HUES6 (cell line): ENCODE results near the gene LRRC32.

Experiments
- H3K27ac ChIP-seq: 2 replicates; pipeline ENCODE4 v1.7.0; 2013; ENCODE audit warnings: low read depth, mild to moderate bottlenecking, low read length, inconsistent platforms
- H3K27me3 ChIP-seq: 2 replicates; pipeline ENCODE4 v1.6.1; 2013; ENCODE audit warnings: low read length; ENCODE audit not compliant: control insufficient read depth, insufficient read depth
- H3K36me3 ChIP-seq: 2 replicates; pipeline ENCODE4 v1.6.1; 2013; ENCODE audit warnings: low read length; ENCODE audit not compliant: control insufficient read depth, insufficient read depth
- H3K4me1 ChIP-seq: 2 replicates; pipeline ENCODE4 v1.6.1; 2013; ENCODE audit warnings: low read length; ENCODE audit not compliant: control insufficient read depth, insufficient read depth
- H3K4me3 ChIP-seq: 2 replicates; pipeline ENCODE4 v1.5.1; 2013; ENCODE audit warnings: low read depth, low read length
- H3K9ac ChIP-seq: one replicate; pipeline ENCODE4 v1.6.1; 2013; ENCODE audit warnings: mild to moderate bottlenecking, low read length
- H3K9me3 ChIP-seq: 2 replicates; pipeline ENCODE4 v1.6.1; 2013; ENCODE audit warnings: low read depth, low read length; ENCODE audit not compliant: control insufficient read depth, insufficient read depth

LRRC32 gene

DNA sequence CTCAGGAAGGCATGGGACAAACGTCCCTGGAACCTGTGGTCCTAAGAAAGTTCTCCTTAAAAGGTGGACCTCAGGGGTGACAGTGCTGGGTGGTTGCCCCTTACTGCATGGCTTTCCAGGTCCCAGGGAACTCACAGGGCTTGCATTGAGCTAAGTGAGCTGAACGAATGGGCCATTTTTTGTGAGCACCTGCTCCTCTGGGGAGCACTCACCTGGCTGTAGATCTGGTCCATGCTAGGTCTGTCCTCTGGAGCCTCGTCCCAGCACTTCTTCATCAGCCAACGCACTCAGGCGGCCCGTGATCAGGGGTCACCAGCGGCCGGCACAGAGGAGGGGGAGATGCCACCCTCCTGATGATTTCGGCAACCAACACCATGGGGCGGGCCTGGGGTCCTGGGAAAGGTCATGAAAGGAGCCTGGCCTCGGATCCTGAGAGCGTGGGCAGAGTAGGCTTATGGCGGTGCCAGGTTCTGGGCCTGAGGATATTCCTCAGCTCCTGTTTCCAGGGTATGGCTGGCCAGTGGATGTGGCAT, 36.8 kb upstream of the LRRC32 start:
- no peak overlapping the region for H3K4me3 ChIP-seq
- peaks cover 4% of the 10 kb centered on the region; the same call in 1 of the 2 replicates for H3K9me3 ChIP-seq
- no peaks in the 10 kb centered on the region for H3K36me3 ChIP-seq
- no peak overlapping the region for H3K9ac ChIP-seq
- H3K4me1 ChIP-seq, result peaks cover 18% of the 10 kb centered on the region
- H3K27me3 ChIP-seq, result no peaks in the 10 kb centered on the region
- H3K27ac ChIP-seq, result no peak overlapping the region

DNA sequence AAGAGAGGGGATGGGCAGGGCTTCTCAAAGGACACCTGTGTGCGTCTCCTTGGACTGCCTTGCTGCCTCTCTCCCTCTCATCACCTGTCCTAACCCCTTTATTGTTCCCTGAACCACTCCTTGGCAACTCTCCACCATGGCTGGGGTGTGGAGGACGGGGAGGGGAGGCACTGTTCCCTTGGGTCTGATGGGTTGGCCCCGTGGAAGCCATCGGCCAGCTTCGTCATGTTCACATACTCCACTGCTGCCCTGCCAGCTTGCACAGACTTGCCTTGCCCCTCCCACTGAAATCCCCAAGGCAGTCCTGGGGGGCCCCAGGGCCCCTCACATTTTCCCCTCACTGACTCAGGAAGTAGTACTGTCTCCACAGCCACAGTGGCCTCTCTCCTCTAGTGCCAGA, 36.1 kb upstream of the LRRC32 start:
- Histone ChIP-seq H3K9ac (no peak overlapping the region), H3K4me3 (no peak overlapping the region), H3K4me1 (peaks cover 24% of the 10 kb centered on the region), H3K36me3 (no peaks in the 10 kb centered on the region), H3K27ac (no peak overlapping the region), H3K27me3 (no peaks in the 10 kb centered on the region), H3K9me3 (peaks cover 4% of the 10 kb centered on the region; the same call in 1 of the 2 replicates)

DNA sequence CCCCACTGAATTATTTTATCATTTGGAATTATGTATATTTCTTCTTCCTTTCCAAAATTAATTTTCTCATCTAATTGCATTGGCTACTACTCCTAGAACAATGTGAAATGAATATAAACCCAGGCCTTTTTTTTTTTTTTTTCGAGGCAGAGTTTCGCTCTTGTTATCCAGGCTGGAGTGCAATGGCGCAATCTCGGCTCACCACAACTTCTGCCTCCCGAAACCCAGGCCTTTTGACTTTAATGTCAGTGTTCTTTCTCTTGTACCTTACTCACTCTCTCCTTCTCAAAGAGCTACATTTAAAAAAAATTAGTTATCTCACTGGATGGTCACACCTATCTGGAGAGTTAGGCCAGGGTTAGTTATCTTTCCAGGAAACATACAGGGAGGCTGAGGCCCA, 35.3 kb upstream of the LRRC32 start:
- Histone ChIP-seq H3K9me3 (peaks cover 4% of the 10 kb centered on the region; the same call in 1 of the 2 replicates), H3K27ac (no peak overlapping the region), H3K4me3 (no peak overlapping the region)

DNA sequence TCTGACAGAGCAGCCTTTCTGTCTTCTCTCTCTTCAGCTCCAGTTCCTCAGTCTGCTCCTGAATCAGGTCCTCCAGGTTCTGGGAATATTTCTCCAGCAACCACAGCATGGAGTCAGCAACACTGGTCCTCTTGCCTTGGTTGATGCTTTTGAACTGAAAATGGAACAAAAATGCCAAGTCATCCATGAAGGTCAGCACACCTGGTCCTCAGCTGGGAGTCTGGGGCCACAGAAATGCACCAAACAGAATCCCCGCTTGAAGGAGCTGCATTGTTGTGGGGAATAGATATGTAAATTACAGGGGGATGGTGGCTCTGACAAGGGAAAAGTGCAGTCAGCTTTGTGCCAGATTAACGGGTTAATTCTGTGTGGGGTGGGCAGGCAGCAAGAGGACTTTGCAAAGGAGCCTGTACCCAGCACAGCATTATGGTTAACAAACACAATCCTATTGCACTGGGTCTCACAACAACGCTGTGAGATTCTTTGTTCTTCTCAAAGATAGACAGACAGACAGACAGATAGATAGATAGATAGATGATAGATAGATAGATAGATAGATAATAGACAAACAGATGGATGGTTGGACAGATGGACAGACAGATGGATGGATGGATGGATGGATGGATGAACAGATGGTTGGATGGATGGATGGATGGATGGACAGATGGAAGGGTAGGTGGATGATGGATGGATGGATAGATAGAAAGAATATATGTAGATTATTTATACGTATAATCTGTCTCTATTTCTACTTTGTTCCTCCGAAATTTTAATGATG, 33.8 kb upstream of the LRRC32 start:
- Histone ChIP-seq H3K4me1 (peaks cover 40% of the 10 kb centered on the region), H3K36me3 (no peaks in the 10 kb centered on the region), H3K9ac (no peak overlapping the region), H3K27ac (peak overlapping the region; percentile 26), H3K27me3 (no peaks in the 10 kb centered on the region), H3K4me3 (no peak overlapping the region), H3K9me3 (peaks cover 4% of the 10 kb centered on the region; the same call in 1 of the 2 replicates)

More for the DNA sequence above, 35.3 kb upstream of the LRRC32 start:
- Histone ChIP-seq H3K36me3 (no peaks in the 10 kb centered on the region), H3K4me1 (peaks cover 31% of the 10 kb centered on the region), H3K9ac (no peak overlapping the region), H3K27me3 (no peaks in the 10 kb centered on the region)

DNA sequence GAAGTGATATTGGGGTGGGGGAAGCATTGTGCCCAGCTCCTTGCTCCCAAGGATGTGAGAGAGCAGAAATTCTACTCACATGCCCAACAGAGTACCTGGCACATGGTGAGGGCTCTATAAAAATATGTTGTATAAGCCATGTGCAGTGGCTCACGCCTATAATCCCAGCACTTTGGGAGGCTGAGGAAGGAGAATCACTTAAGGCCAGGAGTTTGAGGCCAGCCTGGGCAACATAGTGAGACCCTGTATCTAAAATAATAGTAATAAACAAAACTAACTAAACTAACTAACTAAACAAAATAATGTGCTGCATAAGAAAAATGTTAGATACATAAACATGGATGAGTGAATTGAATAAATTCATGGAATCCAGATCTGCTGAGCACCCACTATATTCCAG, 33.2 kb upstream of the LRRC32 start:
- peaks cover 42% of the 10 kb centered on the region for H3K4me1 ChIP-seq
- H3K27ac ChIP-seq, result peak overlapping the region; percentile 26
- H3K9me3 ChIP-seq, result peaks cover 4% of the 10 kb centered on the region; the same call in 1 of the 2 replicates
- no peak overlapping the region for H3K9ac ChIP-seq
- H3K4me3 ChIP-seq, result no peak overlapping the region
- H3K36me3 ChIP-seq, result no peaks in the 10 kb centered on the region
- H3K27me3 ChIP-seq, result no peaks in the 10 kb centered on the region

- Histone ChIP-seq H3K27ac (no peak overlapping the region), H3K9me3 (peaks cover 4% of the 10 kb centered on the region; the same call in 1 of the 2 replicates), H3K9ac (no peak overlapping the region), H3K4me1 (peaks cover 47% of the 10 kb centered on the region), H3K36me3 (no peaks in the 10 kb centered on the region), H3K4me3 (no peak overlapping the region), H3K27me3 (no peaks in the 10 kb centered on the region)
Measured at GRCh38 chr11:76702336-76703128, 32.0 kb upstream of the LRRC32 start.

DNA sequence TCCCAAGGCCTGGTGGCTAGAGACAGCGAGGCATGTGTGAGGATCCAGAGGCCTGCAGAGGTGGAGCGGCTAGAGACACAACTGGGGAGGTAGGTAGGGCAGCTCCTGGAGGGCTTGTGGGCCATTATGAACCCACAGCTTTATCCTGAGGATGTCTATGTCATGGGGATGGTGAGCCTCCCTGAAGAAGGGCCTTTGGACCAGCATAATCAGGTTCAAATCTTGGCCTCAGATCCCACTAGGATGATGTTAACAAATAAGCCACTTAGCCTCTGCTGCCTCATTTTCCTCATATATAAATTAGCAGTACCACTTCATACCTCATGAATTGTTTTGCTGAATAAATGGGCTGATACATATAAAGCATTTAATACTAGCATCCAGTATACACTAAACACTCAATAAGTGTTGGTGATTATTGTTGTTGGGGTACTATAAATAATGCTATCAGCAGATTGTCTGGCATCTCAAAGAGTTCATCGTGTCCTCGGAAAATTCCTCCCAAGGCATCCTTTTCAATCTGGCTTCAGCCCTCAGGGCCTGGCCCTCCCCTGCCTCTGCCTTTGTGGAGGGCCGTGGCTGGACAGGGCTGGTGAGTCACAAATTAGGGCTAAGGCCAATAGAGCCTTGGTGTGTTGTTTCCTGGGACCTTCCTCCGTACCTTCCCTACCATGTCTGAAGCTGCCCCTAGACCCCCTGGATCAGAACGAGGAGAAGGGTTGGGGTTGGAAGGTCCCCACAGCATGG, 30.9 kb upstream of the LRRC32 start:
- no peak overlapping the region for H3K27ac ChIP-seq
- H3K4me3 ChIP-seq, result no peak overlapping the region
- H3K36me3 ChIP-seq, result no peaks in the 10 kb centered on the region
- peaks cover 4% of the 10 kb centered on the region; the same call in 1 of the 2 replicates for H3K9me3 ChIP-seq
- H3K4me1 ChIP-seq, result peaks cover 47% of the 10 kb centered on the region
- no peak overlapping the region for H3K9ac ChIP-seq
- H3K27me3 ChIP-seq, result no peaks in the 10 kb centered on the region

DNA sequence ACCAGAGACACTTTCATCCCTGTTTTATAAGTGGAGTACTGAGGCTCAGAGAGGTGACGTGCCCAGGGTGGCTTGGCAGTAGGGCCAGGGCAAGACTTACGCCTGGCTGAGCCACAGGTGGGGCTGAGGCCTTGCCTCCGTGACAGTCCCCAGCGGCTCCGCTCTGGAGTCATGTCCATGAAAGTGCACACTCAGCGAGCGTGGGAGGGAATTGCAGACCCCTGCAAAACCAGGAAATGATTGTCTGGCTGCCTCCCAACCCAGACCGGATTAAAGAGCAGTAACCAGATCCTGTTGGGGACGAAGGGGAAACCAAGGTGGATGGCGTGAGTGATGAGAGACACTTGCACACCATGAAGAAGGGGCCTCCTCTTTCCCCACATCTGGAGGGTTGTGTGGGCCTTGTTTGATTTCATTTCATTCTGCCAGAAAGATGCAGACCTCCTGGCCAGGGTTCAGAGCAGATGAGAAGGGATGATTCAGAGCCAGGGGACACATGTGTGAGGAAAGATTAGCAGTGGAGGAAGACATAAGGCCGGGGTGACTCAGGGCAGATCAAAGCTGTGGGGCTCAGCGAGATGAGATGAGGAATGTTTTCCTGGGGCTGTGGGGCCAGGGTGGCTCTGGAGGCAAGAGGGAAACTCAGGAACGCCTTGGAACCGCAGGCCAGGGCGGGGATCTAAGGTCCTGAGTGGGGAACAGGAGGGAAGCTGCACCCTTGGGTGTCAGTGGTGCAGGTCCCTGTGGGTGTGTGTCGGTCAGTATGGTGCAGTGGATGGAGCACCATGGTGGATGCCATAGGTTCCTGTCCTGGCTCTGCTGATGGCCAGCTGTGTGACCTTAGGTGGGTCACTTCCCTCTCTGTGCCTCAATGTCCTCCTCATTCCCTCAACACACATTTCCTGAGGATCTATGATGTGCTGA, 29.9 kb upstream of the LRRC32 start:
- Histone ChIP-seq H3K9me3 (peaks cover 3% of the 10 kb centered on the region; the same call in 1 of the 2 replicates), H3K9ac (no peak overlapping the region), H3K4me3 (no peak overlapping the region), H3K27ac (no peak overlapping the region), H3K36me3 (no peaks in the 10 kb centered on the region), H3K4me1 (peaks cover 47% of the 10 kb centered on the region), H3K27me3 (no peaks in the 10 kb centered on the region)

DNA sequence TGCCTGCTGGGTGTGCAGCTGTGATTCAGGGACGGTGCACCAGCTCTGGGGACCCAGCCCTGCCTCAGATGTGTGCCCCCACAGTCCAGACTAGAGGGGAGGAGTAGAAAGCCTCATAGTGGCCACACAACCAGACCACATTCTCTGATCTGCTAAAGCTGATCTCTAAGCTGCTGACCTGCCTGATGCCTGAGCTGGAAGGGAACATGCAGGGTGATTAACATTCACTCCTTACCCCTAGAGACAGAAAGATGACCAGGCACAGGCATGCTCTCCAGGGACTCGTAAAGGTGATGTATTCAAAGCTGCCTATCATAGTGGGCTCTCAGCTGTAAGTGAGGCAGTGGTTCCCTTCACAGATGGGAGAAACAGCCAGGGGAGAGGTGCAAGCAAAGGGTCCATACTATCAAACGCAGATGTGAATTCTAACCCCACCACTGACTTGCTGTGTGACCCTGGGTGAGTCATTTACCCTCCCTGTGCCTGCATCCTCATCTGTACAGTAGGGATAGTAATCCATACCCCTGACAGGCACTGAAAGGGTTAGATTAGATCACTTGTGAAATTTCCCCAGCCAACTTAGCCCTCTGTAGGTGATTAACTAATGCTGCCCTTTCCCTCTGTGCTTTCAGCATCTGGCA, 29.0 kb upstream of the LRRC32 start:
- Histone ChIP-seq H3K27ac (no peak overlapping the region), H3K4me1 (peaks cover 46% of the 10 kb centered on the region), H3K4me3 (no peak overlapping the region), H3K27me3 (no peaks in the 10 kb centered on the region), H3K9me3 (no peaks in the 10 kb centered on the region), H3K9ac (no peak overlapping the region), H3K36me3 (no peaks in the 10 kb centered on the region)
